VCaP (cell line): Measurements from ENCODE around the gene FATE1.
A peak's percentile ranks its signal among the peaks of the same experiment; 100 is the strongest.

Experiments
- H3K27ac ChIP-seq: fragments of 450-650 bp; 2 replicates; pipeline ENCODE4 v1.5.1; 2017
- CTCF ChIP-seq: fragments of 450-650 bp; conservative IDR thresholded peaks from 2 replicates; pipeline ENCODE4 v1.5.1; 2017; ENCODE audit warnings: mild to moderate bottlenecking, moderate library complexity

Gene FATE1

GRCh38 chrX:151753313-151754046 is 37.6 kb downstream of the FATE1 start:
- H3K27ac ChIP-seq, result no peak overlapping the region
- TF ChIP-seq CTCF, result peak; percentile 81

GRCh38 chrX:151754047-151754429 is 38.2 kb downstream of the FATE1 start:
- no peak for TF ChIP-seq CTCF
- H3K27ac ChIP-seq, result no peak overlapping the region

DNA sequence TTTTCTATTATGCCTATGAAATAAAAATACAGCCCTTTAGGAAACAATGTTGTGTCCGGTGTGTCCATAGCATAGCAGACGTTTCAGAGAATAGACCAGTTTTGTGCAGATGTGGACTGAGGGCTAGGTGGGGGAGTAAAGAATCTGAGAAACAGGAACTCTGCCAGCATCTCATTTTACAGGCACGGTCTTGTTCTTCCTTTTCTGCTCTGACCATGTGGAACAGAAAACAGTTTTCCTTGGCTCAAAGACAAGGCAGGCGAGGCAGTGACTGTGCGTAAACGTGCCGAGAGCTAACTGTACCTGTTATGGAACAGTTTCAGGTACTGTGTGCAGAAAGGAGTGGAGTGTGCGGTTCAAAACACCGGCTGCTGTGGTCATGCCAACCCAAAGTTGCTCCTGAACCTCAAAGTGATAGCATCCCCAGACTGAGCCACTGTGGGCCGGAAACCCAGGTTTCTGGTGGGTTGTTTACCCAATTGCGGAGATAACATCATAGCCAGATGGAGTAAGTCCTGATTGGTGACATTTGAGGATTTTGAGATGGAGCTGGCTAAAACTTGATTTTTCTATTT is 38.9 kb downstream of the FATE1 start:
- H3K27ac ChIP-seq, result no peak overlapping the region
- no peak for TF ChIP-seq CTCF

DNA sequence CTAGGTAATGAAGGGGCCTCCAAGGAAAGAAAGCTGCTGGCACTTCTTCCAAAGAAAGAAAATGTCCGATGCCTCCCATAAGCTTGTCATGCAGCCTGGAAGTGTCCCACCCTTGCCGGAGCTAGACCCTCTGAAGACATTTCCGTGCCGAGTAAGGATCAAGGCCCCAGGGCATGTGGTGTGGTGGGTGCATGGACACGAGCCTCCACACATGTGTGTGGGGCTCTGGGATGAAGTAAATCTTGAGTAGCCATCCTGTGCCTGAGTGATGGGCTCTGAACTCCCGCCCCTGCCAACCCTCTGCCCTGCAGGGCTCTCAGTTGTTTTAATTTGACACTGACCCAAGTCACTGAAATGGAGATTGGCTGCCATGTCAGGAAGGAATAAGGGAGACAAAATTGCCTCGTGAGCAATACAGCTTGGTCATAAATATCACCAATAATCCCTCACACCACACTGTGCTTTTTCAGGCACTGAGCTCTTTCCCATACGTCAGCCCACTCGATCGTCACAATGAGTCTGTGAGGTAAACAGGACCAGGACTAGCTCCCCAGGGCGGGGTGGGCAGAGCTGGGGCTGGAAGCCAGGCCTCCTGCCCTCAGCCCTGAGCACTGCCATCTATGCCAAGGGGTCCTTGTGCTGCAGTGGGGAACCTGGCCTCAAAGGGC is 43.3 kb downstream of the FATE1 start:
- H3K27ac ChIP-seq, result no peak overlapping the region
- TF ChIP-seq CTCF, result no peak

DNA sequence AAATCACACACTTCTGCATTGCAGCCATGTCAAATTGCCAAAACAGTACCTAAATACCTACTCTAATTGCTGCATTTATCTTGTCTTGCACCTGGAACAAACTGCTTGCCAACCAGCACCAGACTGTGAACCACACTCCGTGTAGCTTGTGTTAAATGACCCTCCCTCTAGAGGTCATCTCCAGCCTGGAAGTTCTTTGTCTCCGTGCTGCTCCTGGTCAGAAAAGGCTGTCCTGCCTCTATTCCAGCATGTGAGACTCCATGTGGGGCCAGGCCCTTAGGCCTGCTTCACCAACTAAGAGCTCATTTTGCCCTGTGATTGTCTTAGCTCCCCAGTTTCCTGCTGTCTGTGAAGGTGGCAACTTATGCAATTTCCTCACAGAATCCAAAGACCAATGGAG is 47.0 kb downstream of the FATE1 start:
- H3K27ac ChIP-seq, result no peak overlapping the region
- no peak for TF ChIP-seq CTCF

GRCh38 chrX:151763711-151764110 is 47.9 kb downstream of the FATE1 start:
- no peak overlapping the region for H3K27ac ChIP-seq
- no peak for TF ChIP-seq CTCF

DNA sequence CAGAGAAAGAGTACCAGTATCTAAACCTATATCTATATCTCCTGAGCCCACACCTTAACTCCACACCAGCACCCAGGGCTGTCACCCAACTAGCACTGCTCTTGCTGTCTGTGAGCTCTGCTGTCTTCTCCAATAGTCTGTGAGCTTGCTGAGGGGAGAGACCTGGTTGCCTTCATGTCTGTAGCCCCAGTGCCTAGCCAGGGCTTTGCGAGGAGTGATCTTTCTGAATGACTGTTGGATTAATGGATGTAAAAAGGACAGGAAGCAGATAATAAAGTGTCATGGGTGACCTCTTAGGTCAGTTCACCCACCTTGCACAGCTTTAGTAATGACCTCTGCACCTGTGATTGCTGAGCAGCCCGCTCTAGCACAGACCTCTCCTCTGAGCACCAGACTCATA is 49.2 kb downstream of the FATE1 start:
- TF ChIP-seq CTCF, result no peak
- no peak overlapping the region for H3K27ac ChIP-seq
